H9 (cell line): ENCODE results near the gene PPP1R12A. TPM values are rescaled to one million over a fixed set of nuclear protein-coding genes. Genes with fewer than 3 reads are reported as not detected.

Source experiments
- DNase-seq: peaks from one replicate; pipeline ENCODE4 v3.0.0-alpha.2; 2017
- H2AFZ ChIP-seq: one replicate; pipeline ENCODE4 v1.6.1; 2013; ENCODE audit warnings: mild to moderate bottlenecking, low read length, control low read depth, moderate library complexity
- H2AK5ac ChIP-seq: 2 replicates; pipeline ENCODE4 v1.6.1; 2013; ENCODE audit warnings: low read length, control low read depth, mixed read lengths; ENCODE audit not compliant: insufficient read length
- H2BK120ac ChIP-seq: one replicate; pipeline ENCODE4 v1.6.1; 2013; ENCODE audit warnings: low read depth, mild to moderate bottlenecking, low read length, control low read depth, inconsistent platforms; ENCODE audit not compliant: poor library complexity, severe bottlenecking
- H2BK12ac ChIP-seq: 2 replicates; pipeline ENCODE4 v1.6.1; 2013; ENCODE audit warnings: low read length, control low read depth, mixed read lengths, low read depth; ENCODE audit not compliant: insufficient read length
- H2BK15ac ChIP-seq: 2 replicates; pipeline ENCODE4 v1.6.1; 2013; ENCODE audit warnings: low read depth, low read length, control low read depth
- H2BK20ac ChIP-seq: one replicate; pipeline ENCODE4 v1.6.1; 2013; ENCODE audit warnings: low read depth, mild to moderate bottlenecking, low read length, control low read depth, inconsistent platforms; ENCODE audit not compliant: poor library complexity, severe bottlenecking
- H2BK5ac ChIP-seq: 2 replicates; pipeline ENCODE4 v1.6.1; 2013; ENCODE audit warnings: low read length, control low read depth, mixed read lengths; ENCODE audit not compliant: insufficient read length
- H3K14ac ChIP-seq: 2 replicates; pipeline ENCODE4 v1.6.1; 2013; ENCODE audit warnings: low read length, control low read depth; ENCODE audit not compliant: insufficient read depth
- H3K18ac ChIP-seq: 2 replicates; pipeline ENCODE4 v1.6.1; 2013; ENCODE audit warnings: low read depth, mild to moderate bottlenecking, mixed read lengths, low read length, control low read depth; ENCODE audit not compliant: insufficient read length
- H3K23ac ChIP-seq: 2 replicates; pipeline ENCODE4 v1.6.1; 2013; ENCODE audit warnings: low read length, control low read depth, mixed read lengths, low read depth; ENCODE audit not compliant: insufficient read length
- H3K23me2 ChIP-seq: 2 replicates; pipeline ENCODE4 v1.6.1; 2013; ENCODE audit warnings: low read depth, mild to moderate bottlenecking, mixed read lengths, low read length, control low read depth; ENCODE audit not compliant: insufficient read length, poor library complexity, severe bottlenecking
- H3K27ac ChIP-seq: 2 replicates; pipeline ENCODE4 v1.5.1; 2013; ENCODE audit warnings: low read length, control low read depth, mixed read lengths, low read depth; ENCODE audit not compliant: insufficient read length
- H3K27me3 ChIP-seq: 2 replicates; pipeline ENCODE4 v1.6.1; 2013; ENCODE audit warnings: low read length, control low read depth, inconsistent platforms; ENCODE audit not compliant: insufficient read depth
- H3K4ac ChIP-seq: 2 replicates; pipeline ENCODE4 v1.6.1; 2013; ENCODE audit warnings: low read depth, mild to moderate bottlenecking, control low read depth, inconsistent platforms, low read length, moderate library complexity
- H3K4me1 ChIP-seq: 2 replicates; pipeline ENCODE4 v1.6.1; 2013; ENCODE audit warnings: low read length, control low read depth, inconsistent platforms; ENCODE audit not compliant: insufficient read depth
- H3K4me2 ChIP-seq: 2 replicates; pipeline ENCODE4 v1.6.1; 2013; ENCODE audit warnings: low read length, control low read depth, mixed read lengths; ENCODE audit not compliant: insufficient read length, insufficient read depth
- H3K56ac ChIP-seq: 2 replicates; pipeline ENCODE4 v1.6.1; 2013; ENCODE audit warnings: low read depth, mild to moderate bottlenecking, mixed read lengths, low read length, control low read depth; ENCODE audit not compliant: insufficient read length
- H3K79me1 ChIP-seq: 2 replicates; pipeline ENCODE4 v1.6.1; 2013; ENCODE audit warnings: low read depth, mild to moderate bottlenecking, moderate library complexity, low read length, control low read depth, inconsistent platforms; ENCODE audit not compliant: insufficient read depth, poor library complexity, severe bottlenecking
- H3K79me2 ChIP-seq: 2 replicates; pipeline ENCODE4 v1.6.1; 2013; ENCODE audit warnings: low read length, control low read depth, inconsistent platforms; ENCODE audit not compliant: insufficient read depth
- H3K9ac ChIP-seq: 2 replicates; pipeline ENCODE4 v1.6.1; 2013; ENCODE audit warnings: low read length, control low read depth, mixed read lengths; ENCODE audit not compliant: insufficient read length; ENCODE audit errors: extremely low read depth
- H3K9me3 ChIP-seq: one replicate; pipeline ENCODE4 v1.6.1; 2013; ENCODE audit warnings: low read depth, low read length, inconsistent platforms; ENCODE audit not compliant: control insufficient read depth
- H3T11ph ChIP-seq: one replicate; pipeline ENCODE4 v1.6.1; 2013; ENCODE audit warnings: mild to moderate bottlenecking, low read length, control low read depth, inconsistent platforms
- H4K20me1 ChIP-seq: one replicate; pipeline ENCODE4 v1.6.1; 2013; ENCODE audit not compliant: control insufficient read depth, insufficient read length, insufficient read depth
- H4K5ac ChIP-seq: 2 replicates; pipeline ENCODE4 v1.6.1; 2013; ENCODE audit warnings: low read depth, mild to moderate bottlenecking, mixed read lengths, low read length, control low read depth; ENCODE audit not compliant: insufficient read length
- H4K8ac ChIP-seq: replicated peaks from 2 replicates; pipeline ENCODE4 v1.6.1; 2013; ENCODE audit warnings: low read length, control low read depth, mixed read lengths, low read depth; ENCODE audit not compliant: insufficient read length
- H4K91ac ChIP-seq: 2 replicates; pipeline ENCODE4 v1.6.1; 2013; ENCODE audit warnings: low read depth, mild to moderate bottlenecking, moderate library complexity, mixed read lengths, low read length, control low read depth; ENCODE audit not compliant: insufficient read length
- H3K27ac Mint-ChIP-seq, 3 experiments: 2 replicates in 2 of 3; 3 replicates in 1 of 3; pipeline ENCODE4 v1.8.0; 2020 to 2021; ENCODE audit warnings: mixed read lengths in 3 of 3, mild to moderate bottlenecking in 1 of 3, moderate library complexity in 1 of 3
- H3K27me3 Mint-ChIP-seq: 2 replicates; pipeline ENCODE4 v1.8.0; 2021; ENCODE audit warnings: low read depth, mild to moderate bottlenecking, moderate library complexity, mixed read lengths
- H3K36me3 Mint-ChIP-seq, 3 experiments: 2 replicates in 2 of 3; 3 replicates in 1 of 3; pipeline ENCODE4 v1.8.0; 2020 to 2021; ENCODE audit warnings: low read depth in 3 of 3, mixed read lengths in 3 of 3; ENCODE audit not compliant: insufficient read depth in 1 of 3
- H3K4me1 Mint-ChIP-seq, 2 experiments: 2 replicates each; pipeline ENCODE4 v1.8.0; 2020; ENCODE audit warnings: mixed read lengths in 2 of 2
- H3K4me3 Mint-ChIP-seq, 2 experiments: 2 replicates in 1 of 2; 3 replicates in 1 of 2; pipeline ENCODE4 v1.8.0; 2020 to 2021; ENCODE audit warnings: mild to moderate bottlenecking in 2 of 2, mixed read lengths in 2 of 2, moderate library complexity in 1 of 2
- H3K9me3 Mint-ChIP-seq, 2 experiments: 2 replicates in 1 of 2; 3 replicates in 1 of 2; pipeline ENCODE4 v1.8.0; 2020; ENCODE audit warnings: mild to moderate bottlenecking in 2 of 2, mixed read lengths in 2 of 2, moderate library complexity in 1 of 2
- CTCF ChIP-seq: fragments of 200-600 bp; sonication (generic); conservative IDR thresholded peaks from 3 replicates; pipeline ENCODE4 v1.8.0; 2021; ENCODE audit warnings: antibody characterized with exemption, mild to moderate bottlenecking
- WGBS: extraction: QIAGEN DNeasy Blood & Tissue Kit; methylation state at CpG from one replicate; pipeline ENCODE4 v1.1.7; 2013; ENCODE audit warnings: missing lambda C conversion rate, low lambda C conversion rate, mixed read lengths; ENCODE audit not compliant: insufficient read length; ENCODE audit errors: extremely low coverage; 5-methylcytosine and 5-hydroxymethylcytosine counted together
- total RNA-seq: library from RNA; stranded (reverse); gene quantifications from 2 replicates; pipeline ENCODE4 v1.2.1, GENCODE V29; 2021

The PPP1R12A gene
- total RNA-seq, 1 experiment from 2014 or later, result 93.5 TPM

GRCh38 chr12:79973801-79974200 is 38.9 kb upstream of the PPP1R12A start:
- no peak overlapping the region for H2BK5ac ChIP-seq
- H3K27me3 Mint-ChIP-seq, result no peaks in the 10 kb centered on the region
- no peak overlapping the region for H3T11ph ChIP-seq
- no peak overlapping the region for H3K23ac ChIP-seq
- H3K79me2 ChIP-seq, result no peaks in the 10 kb centered on the region
- H2BK20ac ChIP-seq, result no peak overlapping the region
- H3K14ac ChIP-seq, result no peak overlapping the region
- no peak overlapping the region for H2BK15ac ChIP-seq
- H3K36me3 Mint-ChIP-seq, result no peaks in the 10 kb centered on the region
- no peak overlapping the region for H2AK5ac ChIP-seq
- H3K4me2 ChIP-seq, result no peak overlapping the region
- no peak overlapping the region for H2BK12ac ChIP-seq
- WGBS, result no CpG with 5 or more reads among the region's 4 CpGs
- no peaks in the 10 kb centered on the region for H4K20me1 ChIP-seq
- no peaks in the 10 kb centered on the region for H3K27me3 ChIP-seq
- H2AFZ ChIP-seq, result no peak overlapping the region
- TF ChIP-seq CTCF, result no peak
- H3K4me1 ChIP-seq, result no peaks in the 10 kb centered on the region
- H3K79me1 ChIP-seq, result no peaks in the 10 kb centered on the region
- H3K23me2 ChIP-seq, result no peaks in the 10 kb centered on the region
- no peaks in the 10 kb centered on the region for H3K9me3 ChIP-seq
- H3K4ac ChIP-seq, result no peak overlapping the region
- H3K56ac ChIP-seq, result no peak overlapping the region
- H4K91ac ChIP-seq, result no peak overlapping the region
- 0 out of 4 replicates have a peak, but pooled peaks cover 0 to 5% of the 10 kb centered on the region in 2 experiments for H3K4me1 Mint-ChIP-seq
- H2BK120ac ChIP-seq, result no peak overlapping the region
- no peak overlapping the region for H3K4me3 Mint-ChIP-seq
- H3K18ac ChIP-seq, result no peak overlapping the region
- no peak overlapping the region for H4K5ac ChIP-seq
- no peak overlapping the region for H3K9ac ChIP-seq
- H3K27ac ChIP-seq, result no peak overlapping the region
- no peak overlapping the region for H4K8ac ChIP-seq
- H3K27ac Mint-ChIP-seq, result no peak overlapping the region; a peak in 1 of 7 replicates
- no peaks in the 10 kb centered on the region for H3K9me3 Mint-ChIP-seq
- no peak for DNase-seq
